NCI-H460 (cell line): ENCODE results near the gene PRMT9. TPM values are rescaled to one million over a fixed set of nuclear protein-coding genes. Genes with fewer than 3 reads are reported as not detected.

Experiments used
- DNase-seq: peaks from one replicate; pipeline ENCODE4 v3.0.0-alpha.2; 2016; ENCODE audit warnings: low read depth; ENCODE audit errors: extremely low read depth
- polyA plus RNA-seq: library from polyadenylated mRNA; depleted of rRNA; stranded (reverse); fragments of >200 nt; gene quantifications from 2 replicates; pipeline ENCODE4 v1.2.3, GENCODE V29; 2014; cell fraction: nucleus; rRNA removed
- total RNA-seq: library from RNA; depleted of rRNA; stranded (reverse); fragments of >200 nt; shearing (Covaris generic); gene quantifications from 2 replicates; pipeline ENCODE4 v1.2.3, GENCODE V29; 2014; rRNA removed

PRMT9 gene
- total RNA-seq, result 3.3 and 4.3 TPM in 2 replicates
- polyA plus RNA-seq, result 2.7 and 9.3 TPM in 2 replicates

- DNase-seq, result peak; percentile 69
Measured at GRCh38 chr4:147683717-147684700, at the start of gene PRMT9. PRMT9 (minus strand) TSS chr4:147684163; CDS start chr4:147683987, 176 bp downstream.

DNA sequence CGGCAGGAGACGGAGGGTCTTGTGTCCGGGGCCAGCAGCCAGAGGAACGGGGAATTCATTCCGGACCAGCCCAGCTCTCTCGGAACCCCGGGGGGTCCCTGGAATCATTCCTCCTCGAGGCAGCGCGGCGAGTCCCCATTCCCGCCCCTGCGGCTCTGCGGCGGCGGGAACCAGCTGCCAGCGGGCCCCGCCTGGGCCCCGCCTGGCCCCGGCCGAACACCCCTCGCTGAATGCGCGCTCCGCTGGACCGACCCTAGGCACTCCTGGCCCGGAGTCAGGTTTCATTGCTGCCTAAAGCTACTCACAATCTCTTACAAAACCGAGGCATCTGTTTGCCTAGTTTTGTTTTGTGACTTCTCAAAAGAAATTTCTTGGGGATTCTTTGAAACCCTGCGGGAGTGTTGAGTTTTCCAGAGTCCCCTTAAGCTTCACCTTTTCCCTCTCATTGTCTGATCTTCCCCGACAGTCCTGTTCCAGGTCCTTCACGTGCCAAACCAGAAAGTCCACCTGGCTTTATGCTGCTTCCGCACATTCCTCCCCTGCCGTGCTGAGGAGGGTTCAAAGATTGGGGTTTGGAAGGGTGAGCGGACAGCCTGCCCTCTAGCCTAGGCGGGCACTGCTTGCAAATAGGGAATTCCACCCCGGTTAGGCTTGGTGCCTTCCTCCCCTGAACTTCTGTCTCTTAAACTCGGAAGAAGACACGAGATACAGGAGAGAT lies 48.7 kb upstream of the PRMT9 start:
- DNase-seq, result no peak

GRCh38 chr4:147731580-147732517 lies 47.9 kb upstream of the PRMT9 start, which contains the start of gene ARHGAP10:
ARHGAP10 (plus strand) TSS chr4:147732088; CDS start chr4:147732302, 214 bp downstream.
- DNase-seq, result peak; percentile 38

DNA sequence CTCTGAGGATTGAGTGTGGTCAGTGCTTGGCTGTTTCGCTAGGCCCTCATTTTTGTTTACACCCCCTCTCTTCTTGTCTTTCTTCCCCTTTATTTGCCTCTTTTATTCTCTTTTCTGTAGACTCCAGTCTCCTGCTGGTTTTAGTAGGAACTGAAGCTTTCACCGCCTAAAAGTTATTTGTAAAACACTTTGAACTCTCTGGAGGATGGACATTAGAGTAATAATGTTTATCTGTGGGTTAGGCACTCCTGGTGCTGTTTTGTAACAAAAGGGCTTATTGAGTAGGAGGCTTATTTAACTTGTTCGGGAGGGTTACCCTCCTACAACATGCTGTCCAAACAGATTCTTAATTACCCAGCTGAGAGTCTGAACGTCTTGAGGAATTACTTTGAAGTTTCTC lies 46.4 kb upstream of the PRMT9 start:
- no peak for DNase-seq

DNA sequence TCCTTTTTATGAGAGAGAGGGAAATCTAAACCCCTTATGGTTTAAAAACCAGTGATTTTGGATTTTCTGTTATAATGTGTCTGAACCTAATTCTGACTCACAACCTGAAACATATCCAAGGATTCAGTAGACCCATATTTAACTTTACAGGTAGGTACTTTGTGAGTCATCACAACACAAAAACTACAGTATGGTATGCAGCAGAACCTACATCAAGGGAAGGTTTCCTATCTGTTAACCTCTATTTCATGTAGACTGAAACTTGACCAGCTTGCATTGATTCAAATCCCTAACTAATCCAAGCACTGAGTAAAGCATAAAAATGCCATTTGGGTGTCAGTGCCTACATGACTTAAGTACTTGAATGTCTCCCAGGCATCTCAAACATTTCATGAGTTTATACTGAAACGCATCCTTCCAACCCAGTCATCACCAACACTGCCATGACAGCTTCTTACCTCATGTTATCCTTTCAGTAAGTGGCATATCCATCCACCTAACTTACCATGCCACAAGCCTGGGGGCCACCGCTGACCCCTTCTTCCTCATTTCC lies 43.6 kb upstream of the PRMT9 start:
- DNase-seq, result no peak

GRCh38 chr4:147725673-147726072 lies 41.7 kb upstream of the PRMT9 start:
- DNase-seq, result no peak

DNA sequence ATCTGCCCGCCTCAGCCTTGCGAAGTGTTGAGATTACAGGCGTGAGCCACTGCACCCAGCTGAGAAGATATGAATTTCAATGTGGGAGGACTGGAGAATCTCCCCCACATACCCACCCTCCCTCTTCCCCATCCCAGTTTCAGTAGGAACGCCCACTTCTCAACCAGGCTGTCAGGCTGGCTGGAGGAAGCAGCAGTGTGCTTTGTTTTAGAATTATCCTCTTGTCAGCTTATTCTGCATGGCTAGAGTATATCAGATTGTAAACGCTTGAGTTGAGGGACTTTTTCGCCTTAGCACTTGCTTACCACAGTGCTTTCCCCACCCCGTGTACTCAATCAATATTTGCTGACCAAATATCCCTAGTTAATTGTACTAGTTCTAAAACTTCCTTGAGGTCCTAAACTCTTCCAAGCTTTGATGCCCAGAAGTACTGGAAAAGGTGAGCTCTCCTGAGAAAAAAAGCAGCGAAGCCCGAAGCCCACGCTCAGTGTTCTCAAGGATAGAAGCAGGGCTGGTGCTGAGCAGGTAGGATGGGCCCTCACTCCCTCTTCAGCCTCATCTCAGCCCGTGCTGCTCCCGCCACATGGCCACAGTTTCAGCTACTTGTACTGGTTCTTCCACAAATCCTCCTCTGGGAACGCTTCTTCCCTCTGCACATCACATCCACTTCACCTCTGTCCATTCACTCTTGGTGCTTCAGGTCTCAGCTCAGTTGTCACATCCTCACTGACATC lies 40.7 kb upstream of the PRMT9 start:
- DNase-seq, result no peak

DNA sequence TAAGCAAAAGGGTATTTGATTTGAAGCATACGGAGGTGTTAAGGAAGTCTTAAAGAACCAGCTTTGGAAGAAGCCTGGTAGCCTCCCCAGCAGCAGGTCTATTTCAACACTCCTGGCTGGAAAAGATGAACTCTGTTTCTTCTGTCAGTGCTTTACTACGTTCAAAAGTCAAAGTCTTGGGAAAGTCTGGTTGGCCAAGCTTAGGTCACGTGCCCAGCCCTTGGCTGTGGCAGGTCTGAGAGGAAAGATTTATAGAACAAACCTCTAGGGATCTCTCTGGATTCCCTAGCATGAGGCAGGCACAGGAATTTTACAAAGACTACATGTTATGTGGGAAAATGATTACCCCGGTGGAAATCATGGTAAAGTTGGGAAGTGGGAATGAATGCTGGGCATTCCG lies 39.4 kb upstream of the PRMT9 start:
- no peak for DNase-seq

DNA sequence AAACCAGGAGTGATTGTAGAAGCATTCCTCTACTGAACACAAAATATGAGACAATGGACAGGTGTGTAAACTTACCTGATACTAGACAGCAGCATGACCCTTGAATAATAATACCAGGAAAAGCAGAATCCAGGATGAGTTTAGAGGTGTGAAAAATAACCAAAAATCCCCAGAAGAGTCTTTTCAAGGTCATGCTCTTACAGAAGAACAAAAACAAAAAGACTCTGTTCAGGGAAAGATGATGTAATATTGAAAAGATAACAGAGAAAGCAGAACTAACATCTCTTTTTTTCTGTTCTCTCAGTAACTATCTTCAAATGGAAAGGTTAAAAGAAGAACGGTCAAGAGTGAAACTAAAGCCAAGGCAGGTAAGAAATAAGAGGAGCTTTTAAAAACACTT lies 33.9 kb upstream of the PRMT9 start:
- DNase-seq, result no peak

GRCh38 chr4:147714575-147715401 lies 30.8 kb upstream of the PRMT9 start:
- DNase-seq, result no peak

DNA sequence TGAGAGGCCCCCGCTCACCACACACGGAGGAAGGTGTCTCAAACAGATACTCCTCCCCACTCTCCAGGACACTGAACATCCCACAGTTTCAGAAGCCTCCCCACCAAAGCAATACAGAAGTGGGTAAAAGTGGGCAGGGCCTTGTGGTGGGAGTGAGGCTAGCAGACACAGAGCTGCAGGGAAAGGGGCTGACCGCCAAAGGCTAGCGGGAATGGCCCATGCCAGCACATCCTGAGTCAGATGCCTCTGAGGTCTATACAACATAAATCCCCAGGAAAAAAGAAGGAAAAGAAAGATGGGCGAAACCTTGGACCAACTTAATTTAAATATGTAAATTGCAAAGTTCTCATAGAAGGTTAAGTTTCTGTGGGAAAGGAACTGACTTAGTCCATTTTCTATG lies 26.0 kb upstream of the PRMT9 start:
- DNase-seq, result no peak

GRCh38 chr4:147707892-147708672 lies 24.1 kb upstream of the PRMT9 start:
- DNase-seq, result peak; percentile 41

DNA sequence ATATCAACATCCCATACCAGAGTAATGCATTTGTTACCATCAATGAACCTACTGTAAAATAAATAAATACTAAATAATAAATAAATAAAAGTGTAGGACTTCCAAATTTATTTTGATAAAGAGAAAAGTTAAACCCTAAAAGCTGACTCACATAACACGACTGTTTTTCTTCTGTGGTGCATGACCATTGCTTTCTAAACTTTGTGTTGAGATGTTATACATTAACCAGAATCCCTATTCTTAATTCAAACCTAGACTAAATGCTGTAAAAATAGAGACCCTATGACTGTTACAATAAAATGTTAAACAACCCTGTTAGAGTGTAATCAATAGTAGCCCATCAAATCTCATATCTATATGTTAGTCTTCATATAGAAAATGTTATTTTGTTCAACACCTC lies 20.9 kb upstream of the PRMT9 start:
- DNase-seq, result no peak

DNA sequence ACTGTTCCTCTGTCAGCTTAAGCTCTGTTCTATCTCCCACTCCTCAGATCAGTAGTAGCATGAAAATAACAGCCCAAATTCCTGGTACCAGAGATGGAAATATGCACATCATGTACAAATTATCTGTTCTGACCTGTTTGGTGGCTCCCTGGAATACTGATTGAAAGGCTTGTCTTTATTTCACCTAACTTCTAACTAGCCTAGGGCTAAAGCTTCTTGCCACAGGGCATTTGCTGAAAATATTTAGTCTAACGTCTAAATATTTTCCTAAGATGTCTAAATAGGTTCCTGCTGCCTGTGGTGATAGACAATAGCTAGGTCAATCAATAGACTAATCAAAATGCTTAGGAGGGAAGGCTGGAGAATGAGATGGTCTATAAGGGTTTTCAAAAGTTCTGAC lies 12.9 kb upstream of the PRMT9 start:
- DNase-seq, result no peak

DNA sequence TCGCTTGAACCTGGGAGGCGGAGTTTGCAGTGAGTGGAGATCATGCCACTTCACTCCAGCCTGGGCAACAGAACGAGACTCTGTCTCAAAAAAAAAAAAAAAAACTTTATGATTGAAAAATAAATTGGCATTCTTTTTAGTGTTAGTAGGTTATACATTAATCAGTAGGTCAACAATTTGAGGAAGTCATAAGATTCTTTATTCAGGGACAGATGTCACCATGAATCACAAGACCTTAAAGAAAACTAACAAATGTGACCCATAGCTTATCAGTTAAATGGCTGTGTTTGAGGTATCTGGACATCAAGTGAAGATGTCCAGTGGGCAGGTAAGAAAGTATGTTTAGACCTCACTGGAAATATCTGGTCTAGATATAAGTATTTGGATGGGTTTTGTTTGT lies 9.3 kb upstream of the PRMT9 start:
- DNase-seq, result no peak

DNA sequence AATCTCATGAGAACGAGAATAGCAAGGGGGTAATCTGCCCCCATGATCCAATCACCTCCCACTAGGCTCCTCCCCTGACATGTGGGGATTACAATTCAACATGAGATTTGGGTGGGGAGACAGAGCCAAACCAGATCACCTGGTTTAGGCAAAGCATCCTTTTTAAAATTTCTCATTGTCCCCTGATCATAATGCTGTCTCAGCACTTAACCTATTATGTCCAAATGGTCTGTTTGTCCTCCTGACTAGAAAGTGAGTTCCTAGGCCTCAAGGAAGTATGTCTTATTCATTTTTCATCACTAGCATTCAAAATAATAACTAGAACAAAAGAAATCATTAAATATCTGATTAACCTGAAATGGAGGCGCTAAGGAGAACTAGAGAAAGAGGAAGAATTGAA lies 7.9 kb upstream of the PRMT9 start:
- no peak for DNase-seq

- no peak for DNase-seq
Measured at GRCh38 chr4:147689067-147689466, 5.1 kb upstream of the PRMT9 start.

- DNase-seq, result no peak
Measured at GRCh38 chr4:147683188-147683591, 773 bp downstream of the PRMT9 start.
